SK-N-SH treated with all-trans-retinoic acid at 6 μM for 48 hours (cell line): ENCODE results near the gene GPRASP3.

Experiments
- BACH2 ChIP-seq: fragments of 250-450 bp; sonication (Bioruptor Pico); IDR thresholded peaks from 2 replicates; pipeline ENCODE4 v1.9.0; 2021; ENCODE audit warnings: mild to moderate bottlenecking, borderline replicate concordance
- ESRRG ChIP-seq: fragments of 250-450 bp; sonication (Bioruptor Pico); IDR thresholded peaks from 2 replicates; pipeline ENCODE4 v1.6.1; 2021; ENCODE audit warnings: mild to moderate bottlenecking
- ISL1 ChIP-seq: fragments of 250-450 bp; sonication (Bioruptor Pico); IDR thresholded peaks from 2 replicates; pipeline ENCODE4 v2.1.2; 2022; ENCODE audit warnings: mild to moderate bottlenecking, moderate library complexity
- OSR1 ChIP-seq: fragments of 250-450 bp; sonication (Bioruptor Pico); IDR thresholded peaks from 2 replicates; pipeline ENCODE4 v1.8.0; 2022; ENCODE audit warnings: moderate library complexity, mild to moderate bottlenecking, inconsistent platforms
- RARB ChIP-seq: fragments of 250-450 bp; sonication (Bioruptor Pico); IDR thresholded peaks from 2 replicates; pipeline ENCODE4 v1.8.0; 2021; ENCODE audit warnings: mild to moderate bottlenecking, moderate library complexity
- ZFP30 ChIP-seq: fragments of 450-650 bp; formaldehyde crosslinking; IDR thresholded peaks from 2 replicates; pipeline ENCODE4 v1.5.0; 2022; ENCODE audit warnings: mild to moderate bottlenecking, moderate library complexity
- ZNF565 ChIP-seq: fragments of 450-650 bp; formaldehyde crosslinking; conservative IDR thresholded peaks from 2 replicates; pipeline ENCODE4 v1.5.0; 2020; ENCODE audit warnings: low read depth, mild to moderate bottlenecking, moderate library complexity
- ZNF8 ChIP-seq: fragments of 450-650 bp; formaldehyde crosslinking; IDR thresholded peaks from 2 replicates; pipeline ENCODE4 v1.5.0; 2020; ENCODE audit warnings: mild to moderate bottlenecking, moderate library complexity
- TF ChIP-seq, protein P1 (sequence below): fragments of 250-450 bp; sonication (Bioruptor Pico); IDR thresholded peaks from 2 replicates; pipeline ENCODE4 v1.5.1; 2020; ENCODE audit warnings: low read depth, mild to moderate bottlenecking, moderate library complexity
- TF ChIP-seq, protein P2 (sequence below): fragments of 250-450 bp; sonication (Bioruptor Pico); IDR thresholded peaks from 2 replicates; pipeline ENCODE4 v1.8.0; 2020; ENCODE audit warnings: mild to moderate bottlenecking, moderate library complexity, borderline replicate concordance
- TF ChIP-seq, protein P3 (sequence below): fragments of 250-450 bp; sonication (Bioruptor Pico); IDR thresholded peaks from 2 replicates; pipeline ENCODE4 v1.5.1; 2021; ENCODE audit warnings: mild to moderate bottlenecking, moderate library complexity

DNA sequence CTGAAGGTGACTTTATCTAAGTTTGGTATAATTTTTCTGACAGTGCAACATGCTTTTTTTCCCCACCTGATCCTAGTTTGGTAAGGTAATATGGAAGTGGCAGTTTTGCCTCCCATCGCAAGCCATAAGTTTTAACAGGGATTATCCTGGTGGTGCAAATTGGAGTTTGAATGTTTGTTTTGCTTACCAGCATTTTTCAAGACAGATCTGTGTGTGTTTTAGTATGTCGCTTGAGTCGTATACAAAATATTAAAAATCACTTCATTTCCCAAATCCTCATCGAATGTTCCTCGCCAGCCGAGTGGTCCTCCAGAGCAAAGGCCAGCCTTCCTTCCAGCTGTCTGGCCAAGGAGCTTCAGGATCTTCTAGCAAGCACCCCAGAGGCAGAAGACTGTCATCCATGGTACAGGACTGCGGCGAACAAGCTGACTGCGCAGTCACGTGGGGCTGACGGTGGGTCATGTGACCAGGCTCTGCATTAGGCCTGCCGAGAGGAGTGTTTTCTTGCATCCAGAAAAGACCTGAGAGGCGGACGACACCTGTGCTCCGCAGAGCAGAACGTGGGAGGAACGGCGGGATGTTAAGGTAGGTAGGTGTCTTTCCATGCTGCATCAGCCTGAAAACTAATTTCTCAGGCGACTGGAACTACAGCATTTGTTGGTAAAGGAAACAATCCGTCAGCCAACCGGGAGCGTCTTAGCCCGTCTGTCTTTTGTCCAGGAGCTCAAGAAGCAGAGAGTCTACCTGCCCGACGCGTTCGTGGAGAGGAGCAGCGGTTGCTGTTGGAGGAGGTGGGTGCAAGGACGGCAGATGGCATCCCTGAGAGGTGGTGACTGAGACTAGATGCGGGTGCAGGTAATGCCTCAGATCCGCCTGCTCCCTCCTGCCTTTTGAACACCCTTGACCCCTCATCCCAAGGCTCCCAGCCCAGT lies at the start of gene GPRASP3:
- TF ChIP-seq, protein P1, sequence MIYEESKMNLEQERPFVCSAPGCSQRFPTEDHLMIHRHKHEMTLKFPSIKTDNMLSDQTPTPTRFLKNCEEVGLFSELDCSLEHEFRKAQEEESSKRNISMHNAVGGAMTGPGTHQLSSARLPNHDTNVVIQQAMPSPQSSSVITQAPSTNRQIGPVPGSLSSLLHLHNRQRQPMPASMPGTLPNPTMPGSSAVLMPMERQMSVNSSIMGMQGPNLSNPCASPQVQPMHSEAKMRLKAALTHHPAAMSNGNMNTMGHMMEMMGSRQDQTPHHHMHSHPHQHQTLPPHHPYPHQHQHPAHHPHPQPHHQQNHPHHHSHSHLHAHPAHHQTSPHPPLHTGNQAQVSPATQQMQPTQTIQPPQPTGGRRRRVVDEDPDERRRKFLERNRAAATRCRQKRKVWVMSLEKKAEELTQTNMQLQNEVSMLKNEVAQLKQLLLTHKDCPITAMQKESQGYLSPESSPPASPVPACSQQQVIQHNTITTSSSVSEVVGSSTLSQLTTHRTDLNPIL (CRISPR knock-in tag): no peak
- TF ChIP-seq RARB (no peak), ZNF565 (CRISPR knock-in tag) (no peak), ZFP30 (CRISPR knock-in tag) (no peak), ESRRG (CRISPR knock-in tag) (no peak), OSR1 (CRISPR knock-in tag) (no peak), ISL1 (CRISPR knock-in tag) (no peak), BACH2 (no peak), ZNF8 (CRISPR knock-in tag) (no peak)
- TF ChIP-seq, protein P2, sequence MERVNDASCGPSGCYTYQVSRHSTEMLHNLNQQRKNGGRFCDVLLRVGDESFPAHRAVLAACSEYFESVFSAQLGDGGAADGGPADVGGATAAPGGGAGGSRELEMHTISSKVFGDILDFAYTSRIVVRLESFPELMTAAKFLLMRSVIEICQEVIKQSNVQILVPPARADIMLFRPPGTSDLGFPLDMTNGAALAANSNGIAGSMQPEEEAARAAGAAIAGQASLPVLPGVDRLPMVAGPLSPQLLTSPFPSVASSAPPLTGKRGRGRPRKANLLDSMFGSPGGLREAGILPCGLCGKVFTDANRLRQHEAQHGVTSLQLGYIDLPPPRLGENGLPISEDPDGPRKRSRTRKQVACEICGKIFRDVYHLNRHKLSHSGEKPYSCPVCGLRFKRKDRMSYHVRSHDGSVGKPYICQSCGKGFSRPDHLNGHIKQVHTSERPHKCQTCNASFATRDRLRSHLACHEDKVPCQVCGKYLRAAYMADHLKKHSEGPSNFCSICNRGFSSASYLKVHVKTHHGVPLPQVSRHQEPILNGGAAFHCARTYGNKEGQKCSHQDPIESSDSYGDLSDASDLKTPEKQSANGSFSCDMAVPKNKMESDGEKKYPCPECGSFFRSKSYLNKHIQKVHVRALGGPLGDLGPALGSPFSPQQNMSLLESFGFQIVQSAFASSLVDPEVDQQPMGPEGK (CRISPR knock-in tag): no peak
- TF ChIP-seq, protein P3, sequence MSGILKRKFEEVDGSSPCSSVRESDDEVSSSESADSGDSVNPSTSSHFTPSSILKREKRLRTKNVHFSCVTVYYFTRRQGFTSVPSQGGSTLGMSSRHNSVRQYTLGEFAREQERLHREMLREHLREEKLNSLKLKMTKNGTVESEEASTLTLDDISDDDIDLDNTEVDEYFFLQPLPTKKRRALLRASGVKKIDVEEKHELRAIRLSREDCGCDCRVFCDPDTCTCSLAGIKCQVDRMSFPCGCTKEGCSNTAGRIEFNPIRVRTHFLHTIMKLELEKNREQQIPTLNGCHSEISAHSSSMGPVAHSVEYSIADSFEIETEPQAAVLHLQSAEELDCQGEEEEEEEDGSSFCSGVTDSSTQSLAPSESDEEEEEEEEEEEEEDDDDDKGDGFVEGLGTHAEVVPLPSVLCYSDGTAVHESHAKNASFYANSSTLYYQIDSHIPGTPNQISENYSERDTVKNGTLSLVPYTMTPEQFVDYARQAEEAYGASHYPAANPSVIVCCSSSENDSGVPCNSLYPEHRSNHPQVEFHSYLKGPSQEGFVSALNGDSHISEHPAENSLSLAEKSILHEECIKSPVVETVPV: no peak
